ENCODE results near the gene HTR3C.

DNA sequence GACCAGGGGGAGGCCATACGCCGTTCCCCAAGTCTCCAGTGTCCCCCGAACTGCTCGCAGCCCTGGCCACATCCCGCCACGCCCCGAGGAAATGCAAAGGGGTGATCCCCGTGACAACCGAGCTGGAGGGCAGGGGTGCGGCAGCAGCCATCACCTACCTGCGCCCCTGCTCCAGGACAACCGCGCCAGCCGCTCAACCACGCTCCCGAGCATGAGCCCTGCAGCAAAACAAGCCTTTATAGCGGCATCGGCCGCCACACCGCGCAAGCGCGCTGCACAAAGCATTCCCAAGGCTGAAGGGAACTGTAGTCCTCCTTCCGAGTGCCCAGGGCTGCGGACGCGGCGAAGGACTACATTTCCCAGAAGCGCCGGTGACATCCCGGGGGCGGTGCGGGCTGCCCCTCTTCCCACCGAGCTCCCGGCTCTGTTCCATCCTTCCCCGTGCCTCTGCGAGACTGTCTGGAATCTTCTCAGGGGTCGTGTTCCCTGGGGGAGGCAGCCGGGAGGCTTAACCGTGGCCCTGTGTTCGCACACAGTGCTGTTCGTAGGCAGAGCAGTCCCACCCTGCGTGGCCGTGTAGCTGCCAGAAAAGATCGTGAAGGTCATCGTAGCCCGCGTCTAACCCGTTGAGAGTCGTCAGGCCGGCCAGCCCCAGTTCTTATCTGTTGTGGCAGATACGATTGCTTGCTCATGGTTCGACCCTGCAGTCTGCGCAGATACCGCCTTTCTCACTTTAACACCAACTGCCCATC is 35.0 kb upstream of the HTR3C start, which contains the start of gene ABCC5:
- TF ChIP-seq, protein P1, sequence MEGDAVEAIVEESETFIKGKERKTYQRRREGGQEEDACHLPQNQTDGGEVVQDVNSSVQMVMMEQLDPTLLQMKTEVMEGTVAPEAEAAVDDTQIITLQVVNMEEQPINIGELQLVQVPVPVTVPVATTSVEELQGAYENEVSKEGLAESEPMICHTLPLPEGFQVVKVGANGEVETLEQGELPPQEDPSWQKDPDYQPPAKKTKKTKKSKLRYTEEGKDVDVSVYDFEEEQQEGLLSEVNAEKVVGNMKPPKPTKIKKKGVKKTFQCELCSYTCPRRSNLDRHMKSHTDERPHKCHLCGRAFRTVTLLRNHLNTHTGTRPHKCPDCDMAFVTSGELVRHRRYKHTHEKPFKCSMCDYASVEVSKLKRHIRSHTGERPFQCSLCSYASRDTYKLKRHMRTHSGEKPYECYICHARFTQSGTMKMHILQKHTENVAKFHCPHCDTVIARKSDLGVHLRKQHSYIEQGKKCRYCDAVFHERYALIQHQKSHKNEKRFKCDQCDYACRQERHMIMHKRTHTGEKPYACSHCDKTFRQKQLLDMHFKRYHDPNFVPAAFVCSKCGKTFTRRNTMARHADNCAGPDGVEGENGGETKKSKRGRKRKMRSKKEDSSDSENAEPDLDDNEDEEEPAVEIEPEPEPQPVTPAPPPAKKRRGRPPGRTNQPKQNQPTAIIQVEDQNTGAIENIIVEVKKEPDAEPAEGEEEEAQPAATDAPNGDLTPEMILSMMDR (IDR thresholded peaks at IDR 0.05; ENCODE audit: insufficient read depth, low read length), result no peak
- no peak for TF ChIP-seq GABPA (IDR thresholded peaks at IDR 0.05; ENCODE audit: low read depth)
